C4-2B (cell line): Measurements from ENCODE around the gene GADL1.

Experiments
- H3K27ac ChIP-seq: fragments of 450-650 bp; 2 replicates; pipeline ENCODE4 v1.5.1; 2017
- CTCF ChIP-seq: fragments of 450-650 bp; conservative IDR thresholded peaks from 2 replicates; pipeline ENCODE4 v1.5.1; 2017; ENCODE audit warnings: mild to moderate bottlenecking
- ZFX ChIP-seq: fragments of 450-650 bp; IDR thresholded peaks from 2 replicates; pipeline ENCODE4 v1.6.1; 2017

The GADL1 gene

GRCh38 chr3:30760040-30760695 lies 134.3 kb downstream of the GADL1 start:
- no peak overlapping the region for H3K27ac ChIP-seq
- no peak for TF ChIP-seq ZFX
- no peak for TF ChIP-seq CTCF

GRCh38 chr3:30756218-30756617 lies 138.2 kb downstream of the GADL1 start:
- TF ChIP-seq CTCF (no peak), ZFX (no peak)
- H3K27ac ChIP-seq, result no peak overlapping the region

GRCh38 chr3:30754426-30754825 lies 140.0 kb downstream of the GADL1 start:
- TF ChIP-seq CTCF (no peak), ZFX (no peak)
- H3K27ac ChIP-seq, result no peak overlapping the region

- TF ChIP-seq ZFX (no peak), CTCF (no peak)
- H3K27ac ChIP-seq, result no peak overlapping the region
Measured at GRCh38 chr3:30753766-30754165, 140.7 kb downstream of the GADL1 start.

- TF ChIP-seq CTCF, result no peak
- no peak for TF ChIP-seq ZFX
- no peak overlapping the region for H3K27ac ChIP-seq
Measured at GRCh38 chr3:30752970-30753369, 141.5 kb downstream of the GADL1 start.

GRCh38 chr3:30752491-30752890 lies 142.0 kb downstream of the GADL1 start:
- H3K27ac ChIP-seq, result no peak overlapping the region
- no peak for TF ChIP-seq ZFX
- TF ChIP-seq CTCF, result no peak

GRCh38 chr3:30751610-30752299 lies 142.7 kb downstream of the GADL1 start:
- TF ChIP-seq CTCF (peak; percentile 32), ZFX (no peak)
- no peak overlapping the region for H3K27ac ChIP-seq
